ENCODE measurements around the gene DBX1. TPM values are rescaled to one million over a fixed set of nuclear protein-coding genes. Genes with fewer than 3 reads are reported as not detected.

Gene DBX1
- polyA plus RNA-seq, 2 of the 4 experiments (the other 2 are of a cell fraction), result not detected

GRCh38 chr11:20120134-20120925, 39.9 kb downstream of the DBX1 start (continued):
- TF ChIP-seq, protein P1, sequence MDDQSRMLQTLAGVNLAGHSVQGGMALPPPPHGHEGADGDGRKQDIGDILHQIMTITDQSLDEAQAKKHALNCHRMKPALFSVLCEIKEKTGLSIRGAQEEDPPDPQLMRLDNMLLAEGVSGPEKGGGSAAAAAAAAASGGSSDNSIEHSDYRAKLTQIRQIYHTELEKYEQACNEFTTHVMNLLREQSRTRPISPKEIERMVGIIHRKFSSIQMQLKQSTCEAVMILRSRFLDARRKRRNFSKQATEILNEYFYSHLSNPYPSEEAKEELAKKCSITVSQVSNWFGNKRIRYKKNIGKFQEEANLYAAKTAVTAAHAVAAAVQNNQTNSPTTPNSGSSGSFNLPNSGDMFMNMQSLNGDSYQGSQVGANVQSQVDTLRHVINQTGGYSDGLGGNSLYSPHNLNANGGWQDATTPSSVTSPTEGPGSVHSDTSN (IDR thresholded peaks at IDR 0.05), result no peak
- no peak for TF ChIP-seq RARB (CRISPR knock-in tag; IDR thresholded peaks at IDR 0.05)
- no peak for TF ChIP-seq MYC (IDR thresholded peaks at IDR 0.05; ENCODE audit: borderline replicate concordance, low read length)
- TF ChIP-seq HOXB13 (CRISPR knock-in tag; IDR thresholded peaks at IDR 0.05; ENCODE audit: low read depth), result no peak
- TF ChIP-seq EHMT2 (IDR thresholded peaks at IDR 0.05; ENCODE audit: low read depth), result no peak
- TF ChIP-seq, protein P2, sequence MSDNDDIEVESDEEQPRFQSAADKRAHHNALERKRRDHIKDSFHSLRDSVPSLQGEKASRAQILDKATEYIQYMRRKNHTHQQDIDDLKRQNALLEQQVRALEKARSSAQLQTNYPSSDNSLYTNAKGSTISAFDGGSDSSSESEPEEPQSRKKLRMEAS (IDR thresholded peaks at IDR 0.05), result no peak

- no peak for FAIRE-seq
- H3K4me1 ChIP-seq, result no peaks in the 10 kb centered on the region
- no peak for DNase-seq (ENCODE audit: low read depth in 1 of 2, low spot score in 1 of 2)
- ChIA-PET CTCF (interaction anchor here (1.7 to 11.7 kb wide), 3 partner anchors 7 to 167 kb away, joined by 9 to 150 read pairs (median 24); no protein-coding TSS in a partner anchor), POLR2A (interaction anchor here (0.9 kb wide), 1 partner anchor 167 kb away, joined by 3 read pairs; no protein-coding TSS in a partner anchor)
- WGBS (ENCODE audit: missing lambda C conversion rate), result 85% methylated on average over 12 of the region's 12 CpGs
- ATAC-seq, result no peak
- no peak overlapping the region for H3K4me2 ChIP-seq
- no peaks in the 10 kb centered on the region for H3K9me3 ChIP-seq
- no peak overlapping the region for H3K4me3 ChIP-seq
- no peak overlapping the region for H3K27ac ChIP-seq
- TF ChIP-seq CBX8 (IDR thresholded peaks at IDR 0.05) (no peak), GATA3 (IDR thresholded peaks at IDR 0.05; ENCODE audit: borderline replicate concordance) (no peak), ZC3H11A (IDR thresholded peaks at IDR 0.05) (no peak), CHD2 (IDR thresholded peaks at IDR 0.05; ENCODE audit: low read length, partially characterized antibody) (no peak), HMGXB4 (CRISPR knock-in tag; IDR thresholded peaks at IDR 0.05; ENCODE audit: borderline replicate concordance) (no peak), KDM1A (IDR thresholded peaks at IDR 0.05; ENCODE audit: low read depth) (no peak), JUN (IDR thresholded peaks at IDR 0.05) (no peak), TP53 (CRISPR knock-in tag; IDR thresholded peaks at IDR 0.05) (no peak), EP300 (IDR thresholded peaks at IDR 0.05) (no peak), RFX5 (IDR thresholded peaks at IDR 0.05) (no peak), FOXS1 (CRISPR knock-in tag; IDR thresholded peaks at IDR 0.05) (no peak), REST (IDR thresholded peaks at IDR 0.05) (no peak), RCOR1 (IDR thresholded peaks at IDR 0.05; ENCODE audit: low read depth, low read length) (no peak)
- TF ChIP-seq, protein P3, sequence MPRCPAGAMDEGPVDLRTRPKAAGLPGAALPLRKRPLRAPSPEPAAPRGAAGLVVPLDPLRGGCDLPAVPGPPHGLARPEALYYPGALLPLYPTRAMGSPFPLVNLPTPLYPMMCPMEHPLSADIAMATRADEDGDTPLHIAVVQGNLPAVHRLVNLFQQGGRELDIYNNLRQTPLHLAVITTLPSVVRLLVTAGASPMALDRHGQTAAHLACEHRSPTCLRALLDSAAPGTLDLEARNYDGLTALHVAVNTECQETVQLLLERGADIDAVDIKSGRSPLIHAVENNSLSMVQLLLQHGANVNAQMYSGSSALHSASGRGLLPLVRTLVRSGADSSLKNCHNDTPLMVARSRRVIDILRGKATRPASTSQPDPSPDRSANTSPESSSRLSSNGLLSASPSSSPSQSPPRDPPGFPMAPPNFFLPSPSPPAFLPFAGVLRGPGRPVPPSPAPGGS (IDR thresholded peaks at IDR 0.05), result no peak
Observed at GRCh38 chr11:20119315-20119714, 41.0 kb downstream of the DBX1 start.
